ENCODE results near the gene KCNQ5. TPM values are rescaled to one million over a fixed set of nuclear protein-coding genes. Genes with fewer than 3 reads are reported as not detected.
A peak's percentile ranks its signal among the peaks of the same experiment; 100 is the strongest.
"Not testable (repeated sequence)": the region's sequence is repeated elsewhere in the genome, so short reads cannot be mapped to it uniquely, and the experiment has no call there.

Gene KCNQ5
- total RNA-seq (under 1 TPM in 1 of 9 donors, not detected in 8; 0.18 TPM), polyA plus RNA-seq (under 1 TPM in 1 of 2 donors, not detected in 1; 0.06 TPM)
- long read RNA-seq, donor 1, result 0 reads
- long read RNA-seq, donor 2, result 0 reads
- long read RNA-seq, donor 3, result 0 reads

GRCh38 chr6:72621291-72622093 is at the start of gene KCNQ5:
TSS of gene KCNQ5 (plus strand) at chr6:72622064.
- TF ChIP-seq CTCF (IDR thresholded peaks at IDR 0.05), result no peak
- TF ChIP-seq POLR2A (IDR thresholded peaks at IDR 0.05), result no peak
- Histone ChIP-seq H3K9me3 (no peaks in the 10 kb centered on the region), H3K4me3 (peak within 1 kb of the TSS; percentile 9 to 61 (median 46)), H3K4me1 (peaks cover 0 to 39% (median 19%) of the 10 kb centered on the region in 12 donors), H3K27ac (no peak within 1 kb of the TSS), H3K36me3 (no peaks in the 10 kb centered on the region), H3K27me3 (peaks cover 17 to 66% (median 34%) of the 10 kb centered on the region in 9 donors)
- 0 to 1% (median 1%) methylated on average over 42 to 58 of the region's 58 CpGs for WGBS, 4 donors
- intact Hi-C loops (cut with DNase I), result loop anchor here in 4 of 10 donors (5.0 to 10.0 kb wide), 2 partner anchors 511 to 513 kb away; no protein-coding TSS in a partner anchor
- ATAC-seq (peak in 3 of 4 donors; percentile 29 to 33 (median 32)), DNase-seq (peak in 3 of 5 donors; percentile 17 to 61 (median 21))

GRCh38 chr6:72579865-72580264 is 42.0 kb upstream of the KCNQ5 start:
- ATAC-seq, result no peak
- intact Hi-C loops (cut with DNase I), result no loop called here
- H3K4me1 ChIP-seq, result no peaks in the 10 kb centered on the region

GRCh38 chr6:72580281-72580940 is 41.5 kb upstream of the KCNQ5 start:
- Histone ChIP-seq H3K27ac (no peak overlapping the region), H3K4me1 (no peaks in the 10 kb centered on the region), H3K9me3 (peaks cover 0 to 4% (median 0%) of the 10 kb centered on the region in 12 donors), H3K27me3 (no peaks in the 10 kb centered on the region), H3K36me3 (no peaks in the 10 kb centered on the region), H3K4me3 (no peak overlapping the region)
- WGBS, 4 donors, result 16 to 23% (median 20%) methylated on average over 6 of the region's 6 CpGs
- DNase-seq, result no peak
- TF ChIP-seq CTCF (IDR thresholded peaks at IDR 0.05) (no peak), POLR2A (IDR thresholded peaks at IDR 0.05) (no peak)
- intact Hi-C loops (cut with DNase I), result no loop called here
- no peak for ATAC-seq

More at GRCh38 chr6:72579865-72580264, 42.0 kb upstream of the KCNQ5 start:
- Histone ChIP-seq H3K4me3 (no peak overlapping the region), H3K27ac (no peak overlapping the region), H3K36me3 (no peaks in the 10 kb centered on the region), H3K27me3 (no peaks in the 10 kb centered on the region), H3K9me3 (peaks cover 0 to 4% (median 0%) of the 10 kb centered on the region in 12 donors)
- 78 to 86% (median 80%) methylated on average over 2 of the region's 2 CpGs for WGBS, 4 donors
- no peak for DNase-seq
- no peak for TF ChIP-seq POLR2A (IDR thresholded peaks at IDR 0.05)
- TF ChIP-seq CTCF (IDR thresholded peaks at IDR 0.05), result no peak

GRCh38 chr6:72580950-72581349 is 40.9 kb upstream of the KCNQ5 start:
- 87 to 92% (median 88%) methylated on average over 2 of the region's 2 CpGs for WGBS, 4 donors
- intact Hi-C loops (cut with DNase I); H3K9me3 ChIP-seq; H3K36me3 ChIP-seq; H3K4me3 ChIP-seq; H3K27me3 ChIP-seq; DNase-seq; H3K4me1 ChIP-seq; H3K27ac ChIP-seq; ATAC-seq: not testable (repeated sequence)
